HG03342 (cell line): ENCODE data around the gene TBCD.

Source experiments
- ATAC-seq: cut with Tn5 transposase; IDR thresholded peaks from one replicate; pipeline ENCODE4 v1.9.1; 2021; ENCODE audit warnings: mild to moderate bottlenecking, moderate library complexity; ENCODE audit not compliant: unreplicated experiment

TBCD gene

DNA sequence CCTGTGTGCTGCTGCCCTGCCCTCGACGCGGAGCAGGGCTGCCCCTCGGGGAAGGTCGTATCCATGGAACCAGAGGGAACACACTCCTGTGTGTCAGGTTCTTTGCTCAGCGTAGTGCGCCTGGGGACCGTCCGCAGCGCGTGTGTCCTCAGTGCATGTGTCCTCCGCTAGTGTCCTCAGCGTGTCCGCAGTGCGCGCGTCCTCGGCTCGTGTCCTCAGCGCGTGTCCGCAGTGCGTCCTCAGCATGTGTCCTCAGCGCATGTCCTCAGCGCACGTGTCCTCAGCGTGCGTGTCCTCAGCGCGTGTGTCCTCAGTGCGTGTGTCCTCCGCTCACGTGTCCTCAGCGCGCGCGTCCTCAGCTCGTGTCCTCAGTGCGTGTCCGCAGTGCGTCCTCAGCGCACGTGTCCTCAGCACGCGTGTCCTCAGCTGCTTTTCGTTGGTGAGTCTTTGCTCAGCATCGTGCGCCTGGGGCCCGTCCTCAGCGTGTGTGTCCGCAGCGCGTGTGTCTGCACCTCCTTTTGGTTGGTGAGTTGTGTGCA is 147.2 kb downstream of the TBCD start:
- ATAC-seq = no peak

DNA sequence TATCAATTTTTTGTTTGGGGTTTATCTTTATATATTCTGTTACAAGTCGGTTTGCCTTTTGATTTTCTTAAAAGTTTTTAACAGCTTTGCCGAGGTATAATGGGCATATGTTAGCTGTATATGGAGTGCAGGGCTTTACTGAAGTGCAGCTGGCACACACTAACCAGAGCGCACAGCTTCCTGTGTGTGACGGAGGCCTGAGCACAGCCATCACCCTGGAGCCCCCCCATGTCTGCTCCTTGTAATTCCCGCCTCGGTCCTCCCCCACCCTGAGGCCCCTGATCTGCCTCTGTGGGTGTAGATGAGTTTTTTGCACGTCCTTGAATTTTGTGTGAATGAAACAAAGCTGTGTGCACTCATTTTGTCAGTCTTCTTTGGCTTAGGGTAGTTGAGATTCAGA is 148.1 kb downstream of the TBCD start:
- ATAC-seq = no peak

DNA sequence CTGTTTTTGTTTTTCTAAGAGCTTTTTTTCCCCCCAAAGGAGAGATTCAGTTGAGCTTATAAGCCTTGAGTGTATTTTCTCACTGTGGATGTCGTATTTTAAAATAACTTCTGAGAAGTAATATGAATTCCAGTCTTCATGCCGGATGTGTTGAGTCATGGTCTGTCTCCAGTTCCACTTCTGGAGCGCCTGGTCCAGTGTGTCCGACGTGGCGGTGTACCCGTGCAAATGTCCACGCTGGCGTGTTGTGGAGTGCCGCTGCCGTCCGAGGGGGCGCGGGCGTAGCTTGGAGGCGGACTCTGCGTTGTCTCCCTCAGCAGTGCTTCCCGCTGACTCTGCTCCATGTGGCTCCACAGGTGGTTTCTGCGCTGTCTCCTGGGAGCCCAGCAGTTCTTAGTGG is 148.9 kb downstream of the TBCD start:
- no peak for ATAC-seq

DNA sequence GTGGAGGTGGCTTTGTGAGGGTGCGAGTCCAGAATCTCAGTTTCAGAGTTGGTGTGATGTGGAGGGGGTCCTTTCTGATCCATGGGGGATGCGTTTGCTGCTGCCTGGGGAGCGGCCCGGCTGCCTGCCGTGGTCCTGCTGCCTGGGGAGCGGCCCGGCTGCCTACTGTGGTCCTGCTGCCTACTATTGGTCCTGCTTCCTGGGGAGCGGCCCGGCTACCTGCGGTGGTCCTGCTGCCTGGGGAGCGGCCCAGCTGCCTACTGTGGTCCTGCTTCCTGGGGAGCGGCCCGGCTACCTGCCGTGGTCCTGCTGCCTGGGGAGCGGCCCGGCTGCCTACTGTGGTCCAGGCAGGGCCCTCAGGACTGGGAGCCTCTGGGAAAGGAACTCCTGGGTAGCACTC is 149.5 kb downstream of the TBCD start:
- ATAC-seq = no peak

GRCh38 chr17:82901856-82902255 is 150.0 kb downstream of the TBCD start:
- ATAC-seq = no peak

DNA sequence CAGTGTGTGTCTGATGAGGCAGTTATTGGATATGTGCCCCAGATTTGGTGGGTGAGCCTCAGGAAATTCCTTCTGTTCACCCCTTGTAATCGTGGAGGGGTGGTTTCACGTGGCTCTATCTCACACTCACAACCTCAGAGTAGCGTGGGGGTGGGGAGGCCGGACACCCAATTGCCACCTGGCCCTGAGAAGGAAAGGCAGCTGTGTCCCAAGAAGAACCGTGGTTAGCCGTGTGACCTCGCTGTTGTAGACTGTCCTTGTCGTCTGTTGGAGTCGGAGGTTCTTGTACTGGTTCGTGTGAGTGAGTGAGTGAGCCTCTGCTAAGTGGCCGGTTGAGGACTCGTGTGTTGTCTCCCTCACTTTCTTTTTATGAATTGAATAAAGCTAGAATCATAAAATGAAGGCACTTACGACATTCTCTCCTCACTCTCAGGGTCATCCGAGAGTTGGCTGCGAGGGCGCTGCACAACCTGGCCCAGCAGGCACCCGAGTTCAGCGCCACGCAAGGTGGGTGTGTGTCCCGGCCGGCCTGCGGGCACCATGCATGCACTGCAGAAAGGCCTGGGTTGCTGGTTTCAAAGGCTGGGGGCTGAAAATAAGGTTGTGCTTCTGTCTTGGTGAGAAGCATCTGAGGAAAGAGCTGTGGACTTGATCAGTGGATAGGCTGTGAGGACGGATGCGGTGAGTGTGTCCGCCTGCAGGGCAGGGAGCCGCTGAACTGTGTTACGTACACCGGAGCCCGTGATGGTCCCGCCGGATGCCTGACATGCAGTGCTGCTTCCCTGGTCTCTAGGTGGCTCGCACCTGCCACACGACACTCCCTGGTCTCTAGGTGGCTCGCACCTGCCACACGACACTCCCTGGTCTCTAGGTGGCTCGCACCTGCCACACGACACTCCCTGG is 151.4 kb downstream of the TBCD start:
- ATAC-seq = no peak

- ATAC-seq = no peak
Measured at GRCh38 chr17:82905130-82905529, 153.3 kb downstream of the TBCD start.

- no peak for ATAC-seq
Measured at GRCh38 chr17:82907797-82908542, 156.1 kb downstream of the TBCD start.

GRCh38 chr17:82908543-82909160 is 156.8 kb downstream of the TBCD start:
- ATAC-seq = no peak

- ATAC-seq = no peak
Measured at GRCh38 chr17:82909322-82909904, 157.5 kb downstream of the TBCD start.

GRCh38 chr17:82910041-82910481 is 158.2 kb downstream of the TBCD start:
- no peak for ATAC-seq

DNA sequence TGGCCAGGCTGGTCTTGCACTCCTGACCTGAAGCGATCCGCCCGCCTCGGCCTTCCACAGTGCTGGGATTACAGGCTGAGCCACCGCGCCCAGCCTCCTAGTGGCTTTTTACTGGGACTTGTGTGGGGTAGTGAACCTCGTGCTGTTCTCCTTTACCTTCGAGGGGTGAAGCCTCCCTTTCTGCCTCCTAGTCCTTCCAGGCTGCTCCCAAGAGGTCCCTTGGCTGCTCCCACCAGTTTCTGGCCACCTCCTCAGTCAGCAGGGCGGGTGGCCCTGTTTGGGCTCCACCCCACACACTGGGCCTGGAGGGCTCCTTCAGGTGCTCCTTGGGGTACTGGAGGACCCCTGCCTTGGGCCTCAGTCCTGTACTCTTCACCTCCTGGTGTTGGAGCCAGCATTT is 158.9 kb downstream of the TBCD start:
- ATAC-seq = no peak

GRCh38 chr17:82911822-82912221 is 160.0 kb downstream of the TBCD start:
- ATAC-seq = no peak

DNA sequence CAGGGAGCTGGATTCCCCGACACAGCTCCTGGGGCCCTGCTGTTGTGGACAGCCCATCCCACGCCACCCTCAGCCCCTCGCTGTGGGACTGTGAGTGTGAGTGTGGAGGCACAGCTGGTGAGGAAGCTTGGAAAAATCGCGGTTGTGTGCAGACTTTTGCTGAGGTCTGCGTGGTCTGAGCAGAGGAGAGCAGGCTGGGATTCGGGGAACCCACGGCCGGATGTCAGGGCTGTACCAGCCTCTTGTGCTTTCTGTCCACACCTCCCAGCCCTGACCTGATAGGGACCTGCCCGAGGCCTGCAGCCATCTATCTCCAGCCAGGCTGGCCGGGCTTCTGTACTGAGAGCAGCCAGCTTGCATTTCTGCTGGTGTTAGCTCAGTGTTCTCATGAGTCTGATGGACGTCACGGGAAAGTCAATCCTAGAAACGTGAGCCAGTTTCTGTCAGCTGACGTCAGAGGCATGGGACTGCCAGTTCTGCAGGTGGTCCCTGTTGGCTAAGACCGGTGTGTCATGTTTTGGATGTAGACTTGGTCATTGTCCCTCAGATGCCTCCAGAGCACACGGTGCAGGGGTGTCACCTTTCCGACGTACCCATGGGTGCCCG is 160.7 kb downstream of the TBCD start:
- ATAC-seq = no peak

- no peak for ATAC-seq
Measured at GRCh38 chr17:82913304-82914043, 161.6 kb downstream of the TBCD start.

DNA sequence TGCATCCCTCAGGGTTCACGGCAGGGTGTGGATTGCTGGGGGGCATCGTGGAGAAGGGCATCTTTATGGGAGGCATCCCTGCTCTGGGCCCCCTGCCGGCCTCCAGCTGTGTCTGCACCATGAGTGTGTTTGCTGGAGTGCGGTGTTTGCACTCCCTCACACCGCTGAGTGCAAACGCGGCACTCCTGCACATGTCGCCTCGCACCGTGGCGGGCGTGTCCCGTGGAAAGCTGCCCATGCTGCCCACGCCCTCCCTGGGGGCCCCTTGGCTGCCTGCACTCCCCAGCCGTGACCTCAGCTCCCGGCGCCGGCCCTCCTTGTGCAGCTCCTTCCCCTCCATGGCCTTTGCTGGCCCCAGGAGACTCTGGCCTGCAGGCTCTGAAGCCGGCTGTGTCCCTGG is 162.5 kb downstream of the TBCD start:
- no peak for ATAC-seq

DNA sequence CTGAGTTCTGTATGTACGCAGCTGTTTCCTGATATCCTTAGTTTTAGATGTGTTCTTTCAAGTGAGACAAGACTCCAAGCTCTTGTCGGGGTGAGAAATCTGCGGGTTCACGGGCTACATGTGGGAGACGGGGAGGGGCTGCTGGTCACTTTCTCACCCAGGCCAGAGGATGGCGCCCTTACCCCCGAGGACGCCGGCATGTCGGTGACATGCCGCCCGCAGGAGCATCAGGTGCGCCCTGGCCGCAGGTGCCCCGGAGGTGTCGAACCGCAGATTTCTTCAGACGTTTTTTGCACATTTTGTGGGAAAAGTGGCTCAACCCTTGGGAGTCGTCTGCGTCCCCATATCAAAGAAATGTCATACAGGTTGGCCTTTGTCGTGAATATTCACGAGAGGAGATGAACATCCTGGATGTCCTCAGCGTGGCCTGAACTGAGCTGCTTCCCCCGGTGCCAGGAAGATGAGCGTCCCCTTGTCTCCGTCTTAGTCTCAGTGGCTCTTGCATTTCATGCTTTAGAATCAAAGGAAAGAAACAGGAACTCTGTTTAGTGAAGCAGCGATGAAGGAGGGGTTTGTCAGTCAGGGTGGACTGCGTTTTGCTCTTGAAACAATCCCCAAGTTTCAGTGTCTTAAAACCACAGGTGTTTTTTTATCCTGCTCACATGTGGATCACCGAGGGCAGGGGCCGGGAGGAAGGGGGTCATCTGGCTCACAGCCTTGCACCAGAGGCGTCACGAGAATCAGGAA is 163.3 kb downstream of the TBCD start:
- no peak for ATAC-seq

- no peak for ATAC-seq
Measured at GRCh38 chr17:82915757-82916027, 163.8 kb downstream of the TBCD start.

- no peak for ATAC-seq
Measured at GRCh38 chr17:82917699-82918345, 166.0 kb downstream of the TBCD start.
